Osteocyte (in vitro differentiated cells): Measurements from ENCODE around the gene B3GALT6. TPM values are rescaled to one million over a fixed set of nuclear protein-coding genes. Genes with fewer than 3 reads are reported as not detected.

ENCODE experiments used
- DNase-seq: peaks from one replicate; pipeline ENCODE4 v3.0.0; 2021; ENCODE audit warnings: mixed read lengths; ENCODE audit not compliant: unreplicated experiment; ENCODE audit errors: extremely low spot score
- H3K27ac Mint-ChIP-seq: one replicate; pipeline ENCODE4 v1.8.0; 2021; ENCODE audit warnings: mild to moderate bottlenecking, mixed read lengths; ENCODE audit not compliant: unreplicated experiment
- H3K27me3 Mint-ChIP-seq: one replicate; pipeline ENCODE4 v1.8.0; 2021; ENCODE audit warnings: mixed read lengths; ENCODE audit not compliant: unreplicated experiment
- H3K36me3 Mint-ChIP-seq: one replicate; pipeline ENCODE4 v1.8.0; 2021; ENCODE audit warnings: mixed read lengths; ENCODE audit not compliant: unreplicated experiment
- H3K4me1 Mint-ChIP-seq: one replicate; pipeline ENCODE4 v1.8.0; 2021; ENCODE audit warnings: mixed read lengths; ENCODE audit not compliant: unreplicated experiment
- H3K4me3 Mint-ChIP-seq: one replicate; pipeline ENCODE4 v1.8.0; 2021; ENCODE audit warnings: mild to moderate bottlenecking, moderate library complexity, mixed read lengths; ENCODE audit not compliant: unreplicated experiment
- H3K9me3 Mint-ChIP-seq: one replicate; pipeline ENCODE4 v1.8.0; 2021; ENCODE audit warnings: mixed read lengths; ENCODE audit not compliant: unreplicated experiment
- CTCF ChIP-seq: fragments of 200-600 bp; sonication (generic); IDR thresholded peaks from 2 replicates; pipeline ENCODE4 v1.5.0; 2021; ENCODE audit warnings: antibody characterized with exemption, mild to moderate bottlenecking, moderate library complexity
- total RNA-seq: library from RNA; stranded (reverse); gene quantifications from 2 replicates; pipeline ENCODE4 v1.2.1, GENCODE V29; 2021

B3GALT6 gene
- total RNA-seq, 1 donor from 2014 or later: 38.6 TPM

GRCh38 chr1:1231400-1232207 lies 433 bp upstream of the B3GALT6 start, which contains the start of gene SDF4:
TSS of gene SDF4 (minus strand) at chr1:1232001. CDS start at chr1:1228772, 3,229 bp downstream.
- peak; percentile 99 for DNase-seq
- no peak for TF ChIP-seq CTCF
- Mint-ChIP-seq H3K27ac (peak within 1 kb of the TSS; percentile 92), H3K36me3 (peaks cover 8% of the 10 kb centered on the region), H3K4me3 (peak within 1 kb of the TSS; percentile 87), H3K4me1 (peaks cover 31% of the 10 kb centered on the region), H3K9me3 (no peaks in the 10 kb centered on the region), H3K27me3 (no peaks in the 10 kb centered on the region)

GRCh38 chr1:1232796-1233566 lies 944 bp downstream of the B3GALT6 start:
- Mint-ChIP-seq H3K4me1 (peaks cover 42% of the 10 kb centered on the region), H3K9me3 (no peaks in the 10 kb centered on the region)

GRCh38 chr1:1233567-1233892 lies 1.5 kb downstream of the B3GALT6 start:
- Mint-ChIP-seq H3K27ac (peak overlapping the region; percentile 42), H3K27me3 (no peaks in the 10 kb centered on the region), H3K9me3 (no peaks in the 10 kb centered on the region), H3K4me3 (peak overlapping the region; percentile 69), H3K36me3 (peaks cover 8% of the 10 kb centered on the region), H3K4me1 (peaks cover 42% of the 10 kb centered on the region)
- no peak for TF ChIP-seq CTCF
- DNase-seq: no peak

More at GRCh38 chr1:1232796-1233566, 944 bp downstream of the B3GALT6 start:
- no peaks in the 10 kb centered on the region for H3K27me3 Mint-ChIP-seq
- no peak for DNase-seq
- no peak for TF ChIP-seq CTCF
- H3K4me3 Mint-ChIP-seq: peak overlapping the region; percentile 69
- no peak overlapping the region for H3K27ac Mint-ChIP-seq
- H3K36me3 Mint-ChIP-seq: peaks cover 8% of the 10 kb centered on the region

- peak overlapping the region; percentile 69 for H3K4me3 Mint-ChIP-seq
- H3K4me1 Mint-ChIP-seq: peaks cover 46% of the 10 kb centered on the region
- peak overlapping the region; percentile 42 for H3K27ac Mint-ChIP-seq
These were observed 2.3 kb downstream of the B3GALT6 start for GRCh38 chr1:1234180-1234808.

More at GRCh38 chr1:1234180-1234808, 2.3 kb downstream of the B3GALT6 start:
- no peaks in the 10 kb centered on the region for H3K27me3 Mint-ChIP-seq
- no peak for DNase-seq
- peaks cover 8% of the 10 kb centered on the region for H3K36me3 Mint-ChIP-seq
- no peaks in the 10 kb centered on the region for H3K9me3 Mint-ChIP-seq
- no peak for TF ChIP-seq CTCF
